ENCODE measurements around the gene OR2D3. TPM values are rescaled to one million over a fixed set of nuclear protein-coding genes. Genes with fewer than 3 reads are reported as not detected.

Gene OR2D3
- total and polyA plus RNA-seq, 2 experiments from 2014 or later: 0.18 TPM; not detected in 1

DNA sequence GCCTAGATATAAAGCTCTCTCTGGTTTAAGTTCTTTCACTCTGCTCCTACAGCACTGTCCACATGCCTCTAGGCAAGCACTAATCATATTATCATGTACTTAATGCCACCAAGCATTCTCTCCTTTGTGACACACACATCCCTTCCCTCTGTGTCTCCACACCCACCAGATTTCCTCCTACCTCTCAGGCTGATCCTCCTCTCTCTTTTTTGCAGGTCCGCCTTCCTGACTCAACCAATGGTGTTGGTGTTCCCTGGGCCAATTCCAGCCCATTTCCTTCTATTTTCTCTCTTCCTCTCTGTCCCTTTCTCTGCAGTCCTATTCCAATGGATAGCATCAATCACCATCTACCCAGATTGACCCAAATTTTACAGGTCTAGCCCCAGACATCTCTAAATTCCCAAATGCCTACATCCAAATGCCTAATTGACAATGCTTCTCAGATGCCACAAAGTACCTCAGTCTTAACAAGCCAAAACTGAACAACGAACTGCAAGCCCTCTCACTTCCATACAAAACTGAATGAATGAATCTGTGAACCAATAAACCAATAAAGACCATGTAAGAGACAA is 4.9 kb downstream of the OR2D3 start:
- Histone ChIP-seq H2AFZ (peak overlapping the region; percentile 99), H3K4me1 (ENCODE audit: insufficient read depth) (peaks cover 12% of the 10 kb centered on the region; the same call in 1 of the 2 replicates), H3K4me2 (ENCODE audit: unreplicated experiment) (peak overlapping the region; percentile 85), H4K20me1 (ENCODE audit: insufficient read depth) (no peaks in the 10 kb centered on the region), H3K9me3 (ENCODE audit: low read depth) (no peaks in the 10 kb centered on the region), H3K36me3 (ENCODE audit: low read depth) (no peaks in the 10 kb centered on the region), H3K4me3 (peak overlapping the region; percentile 82), H3K27ac (peak overlapping the region; percentile 83), H3K9me2 (ENCODE audit: insufficient read depth) (no peaks in the 10 kb centered on the region; the same call in 1 of the 2 replicates), H3K27me3 (replicated peaks; ENCODE audit: insufficient read depth) (no peaks in the 10 kb centered on the region), H3F3A (ENCODE audit: insufficient read depth) (peaks cover 18% of the 10 kb centered on the region), H3K9ac (peak overlapping the region; percentile 82), H3K79me2 (ENCODE audit: insufficient read depth) (peaks cover 23% of the 10 kb centered on the region)
- no peak for TF ChIP-seq EZH2 (IDR thresholded peaks at IDR 0.05; ENCODE audit: insufficient read depth, poor library complexity, severe bottlenecking)
- no peak for TF ChIP-seq EZH2phosphoT487 (IDR thresholded peaks at IDR 0.05; ENCODE audit: insufficient read depth, low read depth)
- DNase-seq: peak; percentile 55
- WGBS, 2 experiments (ENCODE audit: low coverage in 1 of 2, low lambda C conversion rate in 2 of 2, missing lambda C conversion rate in 2 of 2): 18 to 33% methylated on average over 2 of the region's 2 CpGs
- in situ Hi-C loops (cut with MboI): no loop called here

DNA sequence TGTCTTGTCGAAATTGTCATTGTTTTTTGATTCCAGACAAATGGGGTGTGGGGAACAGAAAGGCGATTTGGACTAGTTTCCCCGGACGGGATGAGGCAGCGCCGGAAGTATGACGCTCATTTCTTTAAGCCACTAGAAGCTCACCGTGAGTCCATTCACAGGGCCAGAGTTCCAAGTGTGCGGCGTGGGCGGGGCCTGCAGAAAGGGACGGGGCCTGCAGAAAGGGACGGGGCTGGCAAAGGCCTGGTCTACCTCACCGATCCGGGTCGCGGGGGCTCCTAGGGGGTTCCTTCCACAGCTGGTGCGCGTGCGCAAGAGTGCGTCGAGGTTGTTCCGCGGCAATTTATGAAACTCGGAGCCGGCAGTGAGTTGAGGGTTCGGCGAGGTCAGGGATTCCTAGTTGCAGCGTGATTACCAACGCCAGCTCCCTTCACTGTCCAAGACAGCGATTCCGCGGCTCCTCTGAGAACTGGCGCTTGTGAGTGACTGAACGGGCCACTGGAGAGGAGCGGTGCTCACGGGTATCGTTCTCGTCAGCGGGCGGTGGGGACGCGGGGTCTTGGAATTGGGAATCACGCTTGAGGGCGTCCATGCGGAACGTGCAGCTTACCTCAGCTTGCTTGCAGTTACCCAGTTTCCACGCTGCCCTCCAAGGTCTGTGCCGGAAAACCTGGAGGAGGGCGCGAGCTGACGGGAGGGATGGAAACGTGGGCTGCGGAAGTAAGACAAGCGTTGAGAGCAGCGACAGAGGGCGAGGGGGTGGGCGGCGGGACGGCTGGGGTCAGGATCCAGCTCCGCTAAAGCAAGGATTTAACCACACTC is 5.6 kb downstream of the OR2D3 start, which contains the start of gene ZNF215:
Gene ZNF215 (plus strand): TSS at position 219 of the 822 bp plus-strand sequence. CDS start 5,847 bp downstream, outside the sequence.
- peaks cover 12% of the 10 kb centered on the region; the same call in 1 of the 2 replicates for H3K4me1 ChIP-seq (ENCODE audit: insufficient read depth)
- H3K4me3 ChIP-seq: peak within 1 kb of the TSS; percentile 82
- peak within 1 kb of the TSS; percentile 82 for H3K9ac ChIP-seq
- in situ Hi-C loops (cut with MboI): no loop called here
- no peaks in the 10 kb centered on the region for H4K20me1 ChIP-seq (ENCODE audit: insufficient read depth)
- H2AFZ ChIP-seq: peak within 1 kb of the TSS; percentile 99
- no peaks in the 10 kb centered on the region; the same call in 1 of the 2 replicates for H3K9me2 ChIP-seq (ENCODE audit: insufficient read depth)
- H3K36me3 ChIP-seq (ENCODE audit: low read depth): no peaks in the 10 kb centered on the region
- peaks cover 18% of the 10 kb centered on the region for H3F3A ChIP-seq (ENCODE audit: insufficient read depth)
- peak within 1 kb of the TSS; percentile 85 for H3K4me2 ChIP-seq (ENCODE audit: unreplicated experiment)
- no peaks in the 10 kb centered on the region for H3K27me3 ChIP-seq (replicated peaks; ENCODE audit: insufficient read depth)
- peak; percentile 97 for DNase-seq
- 1 to 2% methylated on average over 44 to 60 of the region's 61 CpGs for WGBS, 2 experiments (ENCODE audit: low coverage in 1 of 2, low lambda C conversion rate in 2 of 2, missing lambda C conversion rate in 2 of 2)
- peak within 1 kb of the TSS; percentile 83 for H3K27ac ChIP-seq
- peaks cover 23% of the 10 kb centered on the region for H3K79me2 ChIP-seq (ENCODE audit: insufficient read depth)
- TF ChIP-seq EZH2 (IDR thresholded peaks at IDR 0.05; ENCODE audit: insufficient read depth, poor library complexity, severe bottlenecking) (no peak), EZH2phosphoT487 (IDR thresholded peaks at IDR 0.05; ENCODE audit: insufficient read depth, low read depth) (no peak)
- H3K9me3 ChIP-seq (ENCODE audit: low read depth): no peaks in the 10 kb centered on the region

- in situ Hi-C loops (cut with MboI): no loop called here
- Histone ChIP-seq H2AFZ (peak overlapping the region; percentile 99), H3K9ac (peak overlapping the region; percentile 82), H3K4me3 (peak overlapping the region; percentile 82), H3K27ac (peak overlapping the region; percentile 83), H3K36me3 (ENCODE audit: low read depth) (no peaks in the 10 kb centered on the region), H3K4me1 (ENCODE audit: insufficient read depth) (peaks cover 12% of the 10 kb centered on the region; the same call in 1 of the 2 replicates), H3K27me3 (replicated peaks; ENCODE audit: insufficient read depth) (no peaks in the 10 kb centered on the region), H3K9me2 (ENCODE audit: insufficient read depth) (no peaks in the 10 kb centered on the region; the same call in 1 of the 2 replicates), H4K20me1 (ENCODE audit: insufficient read depth) (no peaks in the 10 kb centered on the region), H3K9me3 (ENCODE audit: low read depth) (no peaks in the 10 kb centered on the region), H3K79me2 (ENCODE audit: insufficient read depth) (peaks cover 23% of the 10 kb centered on the region), H3F3A (ENCODE audit: insufficient read depth) (peaks cover 18% of the 10 kb centered on the region), H3K4me2 (ENCODE audit: unreplicated experiment) (peak overlapping the region; percentile 85)
- TF ChIP-seq EZH2 (IDR thresholded peaks at IDR 0.05; ENCODE audit: insufficient read depth, poor library complexity, severe bottlenecking) (no peak), EZH2phosphoT487 (IDR thresholded peaks at IDR 0.05; ENCODE audit: insufficient read depth, low read depth) (no peak)
- WGBS, 2 experiments (ENCODE audit: low coverage in 1 of 2, low lambda C conversion rate in 2 of 2, missing lambda C conversion rate in 2 of 2): 22 to 23% methylated on average over 11 of the region's 11 CpGs
- peak; percentile 9 for DNase-seq
These were observed 6.3 kb downstream of the OR2D3 start for GRCh38 chr11:6927030-6927617.

DNA sequence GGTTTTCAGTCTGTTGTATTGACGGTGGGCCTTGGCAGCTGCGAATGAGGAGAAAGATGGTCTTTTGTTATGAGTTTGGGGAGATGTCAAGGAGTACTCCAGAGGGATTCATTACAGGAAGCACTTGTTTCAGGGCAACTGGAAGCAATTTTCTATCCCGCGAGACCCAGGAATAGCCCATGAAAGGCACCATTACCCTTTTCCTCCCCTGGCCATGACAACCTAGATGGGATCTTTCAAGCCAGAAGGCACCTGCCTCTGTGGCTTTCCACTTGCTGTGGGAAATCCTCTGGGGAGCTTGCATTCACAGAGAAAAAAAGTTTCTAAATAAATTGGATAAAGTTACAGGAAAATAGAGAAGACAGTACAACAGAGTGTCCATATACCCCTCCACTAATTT is 8.1 kb downstream of the OR2D3 start:
- Histone ChIP-seq H3K4me1 (ENCODE audit: insufficient read depth) (peaks cover 12% of the 10 kb centered on the region; the same call in 1 of the 2 replicates), H3K36me3 (ENCODE audit: low read depth) (no peaks in the 10 kb centered on the region), H3F3A (ENCODE audit: insufficient read depth) (peaks cover 18% of the 10 kb centered on the region), H3K9me3 (ENCODE audit: low read depth) (no peaks in the 10 kb centered on the region), H3K79me2 (ENCODE audit: insufficient read depth) (peaks cover 23% of the 10 kb centered on the region), H4K20me1 (ENCODE audit: insufficient read depth) (no peaks in the 10 kb centered on the region), H3K4me3 (no peak overlapping the region), H3K9ac (no peak overlapping the region), H3K9me2 (ENCODE audit: insufficient read depth) (no peaks in the 10 kb centered on the region; the same call in 1 of the 2 replicates), H3K27me3 (replicated peaks; ENCODE audit: insufficient read depth) (no peaks in the 10 kb centered on the region), H3K4me2 (ENCODE audit: unreplicated experiment) (no peak overlapping the region), H2AFZ (no peak overlapping the region), H3K27ac (no peak overlapping the region)
- DNase-seq: no peak
- 71 to 73% methylated on average over 4 of the region's 4 CpGs for WGBS, 2 experiments (ENCODE audit: low coverage in 1 of 2, low lambda C conversion rate in 2 of 2, missing lambda C conversion rate in 2 of 2)
- TF ChIP-seq EZH2phosphoT487 (IDR thresholded peaks at IDR 0.05; ENCODE audit: insufficient read depth, low read depth) (no peak), EZH2 (IDR thresholded peaks at IDR 0.05; ENCODE audit: insufficient read depth, poor library complexity, severe bottlenecking) (no peak)
- in situ Hi-C loops (cut with MboI): no loop called here

Measured in GM23248 (cell line).